HG02642 (cell line): Measurements from ENCODE around the gene CCDC7.
"Not testable (repeated sequence)": the region's sequence is repeated elsewhere in the genome, so short reads cannot be mapped to it uniquely, and the experiment has no call there.

Experiments used
- ATAC-seq: cut with Tn5 transposase; IDR thresholded peaks from one replicate; pipeline ENCODE4 v1.9.1; 2021; ENCODE audit warnings: mild to moderate bottlenecking; ENCODE audit not compliant: unreplicated experiment, poor library complexity

The CCDC7 gene

DNA sequence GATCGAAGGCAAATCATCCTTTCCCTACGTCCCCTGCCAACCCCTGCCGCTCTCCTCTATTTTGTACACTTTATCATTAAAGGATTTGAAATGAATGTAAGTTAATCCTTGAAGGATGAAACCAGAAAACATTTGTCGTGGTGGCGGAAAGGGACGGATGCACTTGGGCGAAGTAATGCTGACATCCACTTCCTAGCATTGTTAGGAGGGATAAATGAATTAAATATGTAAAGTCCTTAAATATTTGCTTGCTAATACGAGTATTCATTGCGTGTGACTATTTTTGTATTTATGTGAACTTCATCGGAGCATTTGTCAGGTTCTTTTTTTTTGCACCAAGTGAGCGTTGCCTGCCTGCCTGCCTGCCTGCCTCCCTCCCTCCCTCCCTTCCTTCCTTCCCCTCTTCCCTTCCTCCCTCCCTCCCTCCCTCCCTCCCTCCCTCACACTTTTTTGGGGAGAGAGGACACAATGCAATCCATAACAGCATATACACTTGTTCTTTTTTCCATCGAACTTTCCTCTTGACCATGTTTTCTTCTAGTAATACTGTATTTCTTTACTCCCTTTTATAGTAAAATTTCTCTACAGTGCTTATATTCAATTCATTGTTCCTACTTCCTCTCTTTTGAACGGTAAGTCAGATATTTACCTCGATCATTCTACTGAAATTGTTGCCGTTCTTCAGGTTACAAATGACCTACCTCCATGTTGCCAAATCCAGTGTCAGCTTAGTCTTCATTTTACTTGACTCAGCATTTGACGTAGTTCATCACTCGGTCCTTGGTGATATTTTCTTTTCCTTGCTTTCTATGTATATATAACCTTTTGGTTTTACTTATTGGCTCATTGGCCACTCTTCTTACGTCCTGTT is 831 bp downstream of the CCDC7 start:
- peak; percentile 14 for ATAC-seq

DNA sequence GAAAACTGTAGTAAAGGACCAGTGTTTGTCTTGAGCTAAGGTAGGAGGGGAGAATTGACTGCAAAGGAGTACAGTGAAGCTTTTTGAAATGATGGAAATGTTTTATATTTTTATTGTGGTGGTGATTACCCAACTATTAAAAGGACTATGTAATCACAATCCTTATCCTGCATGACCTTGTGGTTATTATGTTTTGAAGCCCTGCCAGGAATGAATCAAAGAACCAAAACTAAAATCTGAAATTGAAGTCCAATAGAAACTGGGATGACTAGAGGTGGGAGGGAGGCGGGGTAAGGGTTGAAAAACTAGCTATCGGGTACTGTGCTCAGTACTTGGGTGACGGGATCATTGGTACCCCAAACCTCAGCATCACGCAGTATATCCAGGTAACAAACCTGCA is 8.2 kb downstream of the CCDC7 start:
- no peak for ATAC-seq

DNA sequence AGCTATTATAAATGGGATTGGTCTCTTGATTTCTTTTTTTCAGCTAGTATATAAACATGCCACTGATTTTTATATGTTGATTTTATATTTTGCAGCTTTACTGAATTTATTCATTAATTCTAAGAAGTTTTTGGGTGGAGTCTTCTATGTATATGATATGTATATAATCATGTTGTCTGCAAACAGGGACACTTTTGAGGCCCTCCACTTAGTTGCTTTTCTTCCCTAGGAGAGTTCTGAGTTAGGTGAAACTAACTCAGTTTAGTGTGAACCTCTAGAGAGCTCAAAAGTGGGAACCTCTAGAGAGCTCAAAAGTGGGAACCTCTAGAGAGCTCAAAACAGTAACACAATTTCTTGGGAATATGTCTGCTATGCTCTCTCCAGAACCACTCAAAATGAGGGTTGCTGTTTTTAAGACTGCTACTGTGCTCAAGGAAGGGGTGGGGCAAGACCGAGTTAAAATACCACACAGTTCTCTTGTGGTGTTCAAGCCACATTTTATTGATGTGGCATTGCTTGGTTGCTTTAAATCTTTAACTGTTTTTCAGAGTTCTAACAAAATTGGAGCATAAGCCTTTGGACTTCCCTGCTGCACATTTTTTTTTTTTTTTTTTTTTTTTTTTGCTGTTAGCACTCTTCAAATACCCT is 13.2 kb downstream of the CCDC7 start:
- no peak for ATAC-seq

DNA sequence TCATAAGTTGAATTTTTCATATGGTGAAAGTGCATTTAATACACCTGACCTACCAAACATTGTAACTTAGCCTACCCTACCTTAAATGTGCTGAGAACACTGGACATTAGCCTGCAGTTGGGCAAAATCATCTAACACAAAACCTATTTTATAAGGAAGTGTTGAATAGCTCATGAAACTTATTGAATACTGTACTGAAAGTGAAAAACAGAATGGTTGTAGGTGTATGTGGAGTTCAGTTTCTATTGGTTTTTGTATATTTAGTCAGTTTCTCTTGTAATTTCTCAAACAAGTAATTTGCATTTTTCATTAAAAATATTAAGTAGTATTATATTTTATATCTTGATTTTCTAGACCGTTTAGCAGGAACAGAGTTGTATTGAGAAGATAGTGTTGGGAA is 15.3 kb downstream of the CCDC7 start:
- no peak for ATAC-seq

DNA sequence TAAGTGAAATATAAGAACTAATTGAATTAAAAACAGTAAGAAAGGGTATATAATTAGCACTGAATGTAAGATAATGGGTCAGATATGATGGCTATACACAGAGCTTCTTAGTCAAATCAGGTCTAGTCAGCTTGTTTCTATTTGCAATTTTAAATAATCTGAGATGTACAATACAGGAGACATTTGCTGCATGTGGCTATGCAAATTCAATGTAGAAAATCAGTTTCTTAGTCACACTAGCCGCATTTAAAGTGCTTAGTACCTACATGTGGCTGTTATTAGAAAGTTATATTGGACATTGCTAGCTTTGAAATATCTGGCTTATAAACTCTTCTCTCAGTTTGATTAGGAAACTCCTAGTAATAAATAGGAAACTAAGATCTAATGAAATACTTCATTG is 25.3 kb downstream of the CCDC7 start:
- ATAC-seq, result no peak

DNA sequence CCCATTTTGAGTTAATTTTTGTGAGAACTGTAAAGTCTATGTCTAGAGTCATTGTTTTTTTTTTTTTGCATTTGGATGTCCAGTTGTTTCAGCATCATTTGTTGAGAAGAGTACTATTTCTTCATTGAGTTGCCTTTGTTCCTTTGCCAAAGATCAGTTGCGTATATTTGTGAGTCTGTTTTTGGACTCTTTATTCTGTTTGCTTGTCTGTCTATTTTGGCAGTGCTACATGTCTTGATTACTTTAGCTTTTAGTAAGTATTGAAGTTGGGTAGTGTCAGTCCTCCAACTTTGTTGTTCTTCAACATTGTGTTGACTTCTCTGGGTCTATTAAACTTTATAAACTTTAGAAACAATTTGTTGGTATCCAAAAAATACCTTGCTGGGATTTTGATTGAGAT is 31.6 kb downstream of the CCDC7 start:
- ATAC-seq, result no peak

DNA sequence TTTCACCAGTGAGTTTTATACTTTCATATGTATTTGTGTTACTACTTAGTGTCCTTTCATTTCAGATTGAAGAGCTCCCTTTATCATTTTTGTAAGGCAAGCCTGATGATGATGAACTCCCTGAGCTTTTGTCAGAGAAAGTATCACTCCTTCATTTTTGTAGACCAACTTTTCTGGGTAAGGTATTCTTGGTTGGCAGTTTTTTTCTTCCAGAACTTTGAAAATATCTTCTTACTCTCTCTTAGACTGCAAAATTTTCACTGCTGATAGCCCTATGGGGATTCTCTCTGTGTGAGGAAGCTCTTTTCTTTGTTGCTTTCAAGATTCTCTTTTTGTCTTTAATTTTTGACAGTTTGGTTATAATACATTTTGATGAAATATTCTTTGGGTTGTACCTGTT is 35.7 kb downstream of the CCDC7 start:
- no peak for ATAC-seq

DNA sequence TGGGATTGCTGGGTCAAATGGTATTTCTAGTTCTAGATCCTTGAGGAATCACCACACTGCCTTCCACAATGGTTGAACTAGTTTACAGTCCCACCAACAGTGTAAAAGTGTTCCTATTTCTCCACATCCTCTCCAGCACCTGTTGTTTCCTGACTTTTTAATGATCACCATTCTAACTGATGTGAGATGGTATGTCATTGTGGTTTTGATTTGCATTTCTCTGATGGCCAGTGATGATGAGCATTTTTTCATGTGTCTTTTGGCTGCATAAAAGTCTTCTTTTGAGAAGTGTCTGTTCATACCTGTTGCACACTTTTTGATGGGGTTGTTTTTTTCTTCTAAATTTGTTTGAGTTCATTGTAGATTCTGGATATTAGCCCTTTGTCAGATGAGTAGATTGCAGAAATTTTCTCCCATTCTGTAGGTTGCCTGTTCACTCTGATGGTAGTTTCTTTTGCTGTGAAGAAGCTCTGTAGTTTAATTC is 37.1 kb downstream of the CCDC7 start:
- not testable (repeated sequence) for ATAC-seq

DNA sequence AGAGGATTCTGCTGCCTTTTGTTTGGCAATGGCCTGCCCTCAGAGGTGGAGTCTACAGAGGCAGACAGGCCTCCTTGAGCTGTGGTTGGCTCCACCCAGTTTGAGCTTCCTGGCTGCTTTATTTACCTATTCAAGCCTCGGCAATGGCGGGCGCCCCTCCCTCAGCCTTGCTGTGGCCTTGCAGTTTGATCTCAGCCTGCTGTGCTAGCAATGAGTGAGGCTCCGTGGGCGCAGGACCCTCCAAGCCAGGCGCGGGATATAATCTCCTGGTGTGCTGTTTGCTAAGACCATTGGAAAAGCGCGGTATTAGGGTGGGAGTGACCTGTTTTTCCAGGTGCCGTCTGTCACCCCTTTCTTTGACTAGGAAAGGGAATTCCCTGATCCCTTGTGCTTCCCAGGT is 42.1 kb downstream of the CCDC7 start:
- not testable (repeated sequence) for ATAC-seq

DNA sequence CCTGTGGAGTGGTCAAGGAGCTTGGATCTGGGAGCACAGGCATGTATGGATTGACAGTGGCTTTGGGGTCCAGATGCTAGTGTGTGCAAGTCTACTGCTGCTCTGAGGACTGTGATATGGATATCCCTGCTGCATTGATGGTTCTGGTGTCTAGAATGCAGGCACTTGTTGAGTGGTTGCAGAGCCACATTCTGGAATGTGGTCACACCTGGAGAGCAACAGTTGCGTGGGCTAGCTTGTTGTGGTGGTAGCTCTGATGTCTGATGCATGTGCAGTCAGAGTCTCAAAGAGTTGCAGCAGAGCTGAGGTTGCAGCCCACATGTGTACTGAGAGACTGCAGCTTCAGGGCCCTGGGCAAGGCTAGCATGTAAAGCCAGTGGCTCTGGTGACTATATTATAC is 43.2 kb downstream of the CCDC7 start:
- no peak for ATAC-seq

DNA sequence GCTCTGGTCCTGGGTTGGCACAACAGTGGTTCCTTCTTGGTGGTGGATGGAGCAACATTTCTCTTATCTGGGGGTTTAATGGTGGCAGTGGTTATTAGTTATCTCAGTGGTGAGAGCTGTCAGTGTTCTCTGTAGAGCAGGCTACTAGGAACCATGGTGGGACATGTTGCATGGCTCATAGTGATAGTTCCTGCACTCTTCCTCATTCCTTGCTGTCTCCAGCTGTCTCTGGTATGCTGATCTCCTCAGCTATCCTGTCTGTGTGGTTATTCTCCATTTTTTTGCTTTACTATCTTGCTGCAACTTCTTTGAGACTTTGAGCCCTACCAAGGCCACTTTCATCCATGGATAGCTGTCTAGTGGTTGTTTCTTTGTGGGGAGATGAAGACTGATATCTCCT is 44.0 kb downstream of the CCDC7 start:
- no peak for ATAC-seq

DNA sequence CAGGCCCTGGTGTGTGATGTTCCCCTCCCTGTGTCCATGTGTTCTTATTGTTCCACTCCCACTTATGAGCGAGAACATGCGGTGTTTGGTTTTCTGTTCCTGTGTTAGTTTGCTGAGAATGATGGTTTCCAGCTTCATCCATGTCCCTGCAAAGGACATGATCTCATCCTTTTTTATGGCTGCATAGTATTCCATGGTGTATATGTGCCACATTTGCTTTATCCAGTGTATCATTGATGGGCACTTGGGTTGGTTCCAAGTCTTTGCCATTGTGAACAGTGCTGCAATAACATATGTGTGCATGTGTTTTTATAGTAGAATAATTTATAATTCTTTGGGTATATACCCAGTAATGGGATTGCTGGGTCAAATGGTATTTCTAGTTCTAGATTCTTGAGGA is 48.6 kb downstream of the CCDC7 start:
- not testable (repeated sequence) for ATAC-seq

DNA sequence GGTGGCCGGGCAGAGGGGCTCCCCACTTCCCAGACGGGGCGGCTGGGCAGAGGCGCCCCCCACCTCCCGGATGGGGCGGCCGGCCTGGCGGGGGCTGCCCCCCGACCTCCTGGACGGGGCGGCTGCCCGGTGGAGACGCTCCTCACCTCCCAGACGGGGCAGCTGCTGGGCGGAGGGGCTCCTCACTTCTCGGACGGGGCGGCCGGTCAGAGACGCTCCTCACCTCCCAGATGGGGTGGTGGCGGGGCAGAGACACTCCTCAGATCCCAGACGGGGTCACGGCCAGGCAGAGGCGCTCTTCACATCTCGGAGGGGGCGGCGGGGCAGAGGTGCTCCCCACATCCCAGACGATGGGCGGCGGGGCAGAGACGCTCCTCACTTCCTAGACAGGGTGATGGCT is 54.2 kb downstream of the CCDC7 start:
- not testable (repeated sequence) for ATAC-seq

DNA sequence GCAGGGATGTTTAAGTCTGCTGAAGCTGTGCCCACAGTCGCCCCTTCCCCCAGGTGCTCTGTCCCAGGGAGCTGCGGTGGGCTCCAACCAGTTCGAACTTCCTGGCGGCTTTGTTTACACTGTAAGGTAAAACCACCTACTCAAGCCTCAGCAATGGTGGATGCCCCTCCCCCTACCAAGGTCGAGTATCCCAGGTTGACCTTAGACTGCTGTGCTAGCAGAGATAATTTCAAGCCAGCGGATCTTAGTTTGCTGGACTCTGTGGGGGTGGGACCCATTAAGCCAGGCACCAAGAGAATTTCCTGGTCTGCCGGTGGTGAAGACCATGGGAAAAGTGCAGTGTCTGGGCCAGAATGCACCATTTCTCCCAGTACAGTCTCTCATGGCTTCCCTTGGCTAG is 56.0 kb downstream of the CCDC7 start:
- no peak for ATAC-seq

DNA sequence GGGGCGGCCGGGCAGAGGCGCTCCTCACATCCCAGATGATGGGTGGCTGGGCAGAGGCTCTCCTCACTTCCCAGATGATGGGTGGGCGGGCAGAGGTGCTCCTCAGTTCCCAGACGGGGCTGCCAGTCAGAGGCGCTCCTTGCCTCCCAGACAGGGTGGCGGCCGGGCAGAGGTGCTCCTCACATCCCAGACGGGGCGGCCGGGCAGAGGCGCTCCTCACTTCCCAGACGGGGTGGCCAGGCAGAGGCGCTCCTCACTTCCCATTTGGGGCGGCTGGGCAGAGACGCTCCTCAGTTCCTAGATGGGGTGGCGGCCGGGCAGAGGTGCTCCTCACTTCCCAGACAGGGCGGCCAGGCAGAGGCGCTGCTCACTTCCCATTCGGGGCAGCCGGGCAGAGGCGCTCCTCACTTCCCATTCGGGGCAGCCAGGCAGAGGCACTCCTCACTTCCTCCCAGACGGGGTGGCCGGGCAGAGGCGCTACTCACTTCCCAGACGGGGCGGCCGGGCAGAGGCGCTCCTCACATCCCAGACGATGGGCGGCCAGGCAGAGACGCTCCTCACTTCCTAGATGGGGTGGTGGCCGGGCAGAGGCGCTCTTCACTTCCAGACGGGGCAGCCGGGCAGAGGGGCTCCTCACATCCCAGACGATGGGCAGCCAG is 60.0 kb downstream of the CCDC7 start:
- not testable (repeated sequence) for ATAC-seq

DNA sequence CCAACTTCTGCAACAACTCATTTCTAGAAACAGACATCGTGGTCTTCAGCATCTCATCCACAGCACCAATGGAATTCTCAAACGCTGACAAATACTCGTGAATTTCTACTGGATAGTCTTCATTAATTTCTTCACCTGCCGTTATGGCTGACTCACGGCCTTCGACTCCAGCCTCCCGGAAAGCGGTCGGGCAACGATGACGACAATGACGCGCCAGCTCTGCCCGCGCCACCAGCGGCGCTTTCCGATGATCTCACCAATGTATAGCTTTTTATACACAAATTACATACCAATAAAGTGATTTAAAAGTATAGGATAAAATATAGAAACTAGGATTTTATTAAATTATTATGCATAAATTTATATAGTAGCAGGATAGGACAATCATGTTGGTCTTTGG is 65.7 kb downstream of the CCDC7 start:
- no peak for ATAC-seq

DNA sequence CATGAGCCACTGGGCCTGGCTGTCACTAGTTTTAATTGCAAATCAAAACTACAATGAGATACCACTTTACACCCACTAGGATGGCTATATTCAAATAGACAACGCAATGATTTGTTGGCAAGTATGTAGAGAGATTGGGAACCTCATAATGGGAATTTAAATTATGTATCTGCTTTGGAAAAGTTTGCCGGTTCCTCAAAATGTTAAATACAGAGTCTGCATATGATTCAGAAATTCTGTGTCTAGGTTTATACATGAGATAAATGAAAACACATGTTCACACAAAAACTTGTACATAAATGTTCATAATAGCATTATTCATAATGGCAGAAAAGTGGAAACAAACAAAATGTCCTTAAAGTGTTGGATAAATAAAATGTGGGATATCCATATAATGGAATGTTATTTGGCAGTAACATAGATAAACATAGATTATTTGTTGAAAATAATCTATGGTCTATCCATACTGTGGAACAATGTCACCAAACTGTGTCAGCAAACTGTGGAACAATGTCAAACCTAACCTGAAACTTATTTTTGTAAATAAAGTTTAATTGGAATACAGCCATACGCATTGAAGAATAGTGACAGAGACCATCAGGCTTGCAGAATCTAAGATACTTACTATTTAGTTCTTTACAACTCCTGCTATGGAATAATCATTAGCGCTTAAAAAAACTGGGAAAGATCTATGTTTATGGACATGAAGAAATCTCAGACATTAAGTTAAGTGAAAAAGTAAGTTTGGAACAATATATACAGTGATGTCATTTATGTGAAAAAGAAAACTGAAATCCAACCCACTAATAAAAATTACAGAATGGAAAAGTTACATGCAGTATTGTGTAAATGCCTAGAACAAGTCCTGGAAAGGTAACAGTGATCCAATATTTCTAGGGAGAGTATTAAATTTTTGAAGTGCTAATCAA is 70.9 kb downstream of the CCDC7 start:
- ATAC-seq, result no peak

DNA sequence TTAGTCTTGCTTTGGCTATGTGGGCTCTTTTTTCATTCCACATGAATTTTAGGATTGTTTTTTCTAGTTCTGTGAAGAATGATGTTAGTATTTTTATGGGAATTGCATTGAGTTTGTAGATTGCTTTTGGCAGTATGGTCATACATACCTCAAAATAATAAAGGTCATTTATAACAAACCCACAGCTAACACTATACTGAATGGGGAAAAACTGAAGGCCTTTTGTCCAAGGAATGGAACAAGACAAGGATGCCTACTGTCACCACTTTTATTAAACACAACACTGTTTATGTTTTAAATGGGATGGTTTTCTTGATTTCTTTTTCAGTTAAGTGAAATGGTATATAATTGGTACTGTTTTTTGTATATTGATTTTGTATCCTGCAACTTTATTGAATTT is 84.3 kb downstream of the CCDC7 start:
- no peak for ATAC-seq

DNA sequence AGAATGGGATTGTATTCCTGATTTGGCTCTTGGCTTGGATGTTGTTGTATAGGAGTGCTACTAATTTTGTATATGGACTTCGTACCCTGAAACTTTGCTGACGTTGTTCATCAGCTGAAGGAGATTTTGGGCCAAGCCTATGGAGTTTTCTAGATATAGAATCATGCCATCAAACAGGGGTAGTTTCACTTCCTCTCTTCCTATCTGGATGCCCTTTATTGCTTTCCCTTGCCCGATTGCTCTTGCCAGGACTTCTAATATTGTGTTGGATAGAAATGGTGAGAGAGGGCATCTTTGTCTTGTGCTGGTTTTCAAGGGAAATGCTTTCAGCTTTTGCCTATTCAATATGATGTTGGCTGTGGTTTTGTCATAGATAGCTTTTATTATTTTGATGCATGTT is 92.3 kb downstream of the CCDC7 start:
- ATAC-seq, result no peak
